ENCODE measurements around the gene TUSC1. TPM values are rescaled to one million over a fixed set of nuclear protein-coding genes. Genes with fewer than 3 reads are reported as not detected.

Gene TUSC1
- total and polyA plus RNA-seq, 2 of the 13 experiments (the other 11 are each of a cell fraction or from before 2014, with no cell fraction given): not detected

GRCh38 chr9:25684321-25684720 lies 6.1 kb upstream of the TUSC1 start (continued):
- no peak for TF ChIP-seq AHR (CRISPR knock-in tag; IDR thresholded peaks at IDR 0.05)
- TF ChIP-seq THYN1 (CRISPR knock-in tag; IDR thresholded peaks at IDR 0.05; ENCODE audit: borderline replicate concordance, low read depth): no peak
- no peak for TF ChIP-seq ELF3 (CRISPR knock-in tag; IDR thresholded peaks at IDR 0.05)
- no peak for TF ChIP-seq NFIC (IDR thresholded peaks at IDR 0.05; ENCODE audit: low read length)
- TF ChIP-seq ATF7 (IDR thresholded peaks at IDR 0.05): no peak
- no peak for TF ChIP-seq ATF7 (CRISPR knock-in tag; IDR thresholded peaks at IDR 0.05)
- no peak for TF ChIP-seq ZNF121 (CRISPR knock-in tag; IDR thresholded peaks at IDR 0.05)
- TF ChIP-seq PBX2 (CRISPR knock-in tag; IDR thresholded peaks at IDR 0.05): no peak

- Histone ChIP-seq H3K4me1 (ENCODE audit: insufficient read depth, low read length) (no peaks in the 10 kb centered on the region), H3K79me2 (ENCODE audit: insufficient read depth, low read length) (no peaks in the 10 kb centered on the region), H3K9ac (ENCODE audit: insufficient read depth, low read depth, low read length) (no peak overlapping the region), H3K9me3 (ENCODE audit: low read length) (peaks cover 9% of the 10 kb centered on the region), H2AFZ (ENCODE audit: low read length) (no peak overlapping the region), H4K20me1 (ENCODE audit: insufficient read depth, low read length) (no peaks in the 10 kb centered on the region), H3K27me3 (ENCODE audit: control insufficient read depth in 1 of 2, insufficient read depth in 2 of 2, low read length in 2 of 2) (no peaks in the 10 kb centered on the region), H3K36me3 (replicated peaks in 1 of 2; ENCODE audit: control insufficient read depth in 1 of 2, insufficient read depth in 2 of 2, low read length in 2 of 2) (no peaks in the 10 kb centered on the region), H3K4me2 (ENCODE audit: low read depth, low read length) (no peak overlapping the region), H3K4me3 (replicated peaks in 1 of 3; ENCODE audit: insufficient read depth in 1 of 3, low read depth in 2 of 3, low read length in 3 of 3) (no peak overlapping the region), H3K27ac (ENCODE audit: extremely low read length, insufficient read depth, low read length) (no peak overlapping the region)
- 17% methylated on average over 4 of the region's 4 CpGs for WGBS (ENCODE audit: low lambda C conversion rate)
- ChIA-PET POLR2A (no interaction called here), CTCF (ENCODE audit: low intra/inter-chr PET ratio, low total read pairs) (no interaction called here)
- in situ Hi-C loops (cut with HindIII; ENCODE audit: extremely low pct_ligation_motif_present, low pct_unique_long_range_greater_than_20kb) (loop anchor here (25.0 kb wide), 1 partner anchor 106 kb away; no protein-coding TSS in a partner anchor), intact Hi-C loops (cut with micrococcal nuclease; ENCODE audit: unreplicated experiment) (no loop called here)
- ATAC-seq (no peak), FAIRE-seq (no peak), DNase-seq (ENCODE audit: low spot score) (no peak)
- no TSS peak for BruUV-seq (replicated peaks)
- TF ChIP-seq BORCS8-MEF2B (CRISPR knock-in tag; IDR thresholded peaks at IDR 0.05) (no peak), HHEX (CRISPR knock-in tag; IDR thresholded peaks at IDR 0.05) (no peak), PHB2 (IDR thresholded peaks at IDR 0.05; ENCODE audit: partially characterized antibody) (no peak), ZBTB20 (CRISPR knock-in tag; IDR thresholded peaks at IDR 0.05; ENCODE audit: borderline replicate concordance, low read depth) (no peak), SRY (CRISPR knock-in tag; IDR thresholded peaks at IDR 0.05) (no peak)
Observed at GRCh38 chr9:25681266-25681665, 3.0 kb upstream of the TUSC1 start.
